K562 (cell line): Measurements from ENCODE around the gene RUVBL2. TPM values are rescaled to one million over a fixed set of nuclear protein-coding genes. Genes with fewer than 3 reads are reported as not detected.

ENCODE experiments used
- ATF3 ChIP-seq, 2 experiments: fragments of 450-650 bp in 1 of 2; sonication (generic) in 1 of 2; formaldehyde crosslinking in 1 of 2; IDR thresholded peaks in 1 of 2; conservative IDR thresholded peaks in 1 of 2; 2 replicates each; pipeline versions ENCODE4 v1.6.1 to v1.8.1; 2016 to 2023; ENCODE audit warnings: mild to moderate bottlenecking in 2 of 2, moderate library complexity in 2 of 2, inconsistent platforms in 1 of 2, missing genetic modification reagents in 1 of 2
- BDP1 ChIP-seq: IDR thresholded peaks from 3 replicates; pipeline ENCODE4 v1.6.1; 2011; ENCODE audit not compliant: insufficient read length, insufficient read depth
- BMI1 ChIP-seq: fragments of 150-350 bp; IDR thresholded peaks from 2 replicates; pipeline ENCODE4 v1.6.1; 2014; ENCODE audit warnings: low read length
- E4F1 ChIP-seq: fragments of 250-450 bp; sonication (Bioruptor Pico); IDR thresholded peaks from 2 replicates; pipeline ENCODE4 v1.5.0; 2021; ENCODE audit warnings: mild to moderate bottlenecking, borderline replicate concordance
- EGR1 ChIP-seq: fragments of 450-650 bp; conservative IDR thresholded peaks from 2 replicates; pipeline ENCODE4 v1.6.1; 2017; ENCODE audit warnings: mild to moderate bottlenecking
- ERF ChIP-seq: fragments of 450-650 bp; formaldehyde crosslinking; IDR thresholded peaks from 2 replicates; pipeline ENCODE4 v1.4.0; 2020; ENCODE audit warnings: mild to moderate bottlenecking, mixed read lengths
- GTF2A2 ChIP-seq: IDR thresholded peaks from 2 replicates; pipeline ENCODE4 v1.6.1; 2016; ENCODE audit warnings: mild to moderate bottlenecking, missing genetic modification characterization, missing compliant biosample characterization
- KDM5B ChIP-seq: fragments of 200-600 bp; sonication (generic); IDR thresholded peaks from 2 replicates; pipeline ENCODE4 v1.6.1; 2012; ENCODE audit warnings: low read depth, mild to moderate bottlenecking, moderate library complexity, low read length, control low read depth, inconsistent platforms; ENCODE audit not compliant: insufficient replicate concordance
- MAZ ChIP-seq, 2 experiments: fragments of 450-650 bp in 1 of 2; sonication (generic) in 1 of 2; formaldehyde crosslinking; IDR thresholded peaks in 1 of 2; conservative IDR thresholded peaks in 1 of 2; 2 replicates each; pipeline versions ENCODE4 v1.4.0 to v1.5.0; 2020; ENCODE audit warnings: mild to moderate bottlenecking in 1 of 2, missing genetic modification reagents in 1 of 2
- NFYB ChIP-seq: IDR thresholded peaks from 2 replicates; pipeline ENCODE4 v1.6.1; 2011; ENCODE audit warnings: mild to moderate bottlenecking, moderate library complexity; ENCODE audit not compliant: insufficient read length; ENCODE audit errors: extremely low read depth
- NRF1 ChIP-seq, 2 experiments: fragments of 450-650 bp; IDR thresholded peaks in 1 of 2; conservative IDR thresholded peaks in 1 of 2; 2 replicates each; pipeline ENCODE4 v1.6.1; 2014; ENCODE audit warnings: mild to moderate bottlenecking in 2 of 2
- PBX2 ChIP-seq, 2 experiments: IDR thresholded peaks in 1 of 2; conservative IDR thresholded peaks in 1 of 2; 2 replicates each; pipeline ENCODE4 v1.6.1; 2016; ENCODE audit warnings: low read depth in 2 of 2, mild to moderate bottlenecking in 1 of 2, missing compliant biosample characterization in 1 of 2, missing genetic modification characterization in 1 of 2, moderate library complexity in 1 of 2
- RAD51 ChIP-seq: fragments of 450-650 bp; IDR thresholded peaks from 2 replicates; pipeline ENCODE4 v1.7.1; 2016; ENCODE audit warnings: low read depth, mild to moderate bottlenecking, borderline replicate concordance
- SMARCB1 ChIP-seq: IDR thresholded peaks from 2 replicates; pipeline ENCODE4 v1.6.1; 2011; ENCODE audit warnings: improper control_type of control experiment, low read depth; ENCODE audit not compliant: insufficient read length
- ZNF57 ChIP-seq: fragments of 450-650 bp; formaldehyde crosslinking; IDR thresholded peaks from 2 replicates; pipeline ENCODE4 v1.4.0; 2020; ENCODE audit warnings: mild to moderate bottlenecking, moderate library complexity
- polyA plus RNA-seq, 8 experiments: library from polyadenylated mRNA; depleted of rRNA in 4 of 8; stranded (reverse) in 5 of 8; unstranded in 3 of 8; fragments of >200 nt; fragmentation: Nextera tagmentation in 2 of 8; fragmentation: Illumina TruSeq in 1 of 8; extraction: Ambion mirVana in 2 of 8; extraction: Trizol in 1 of 8; gene quantifications; 2 replicates each; pipeline versions ENCODE4 v1.2.1 to v1.2.3, GENCODE V29; 2011 to 2014; ENCODE audit warnings: inconsistent platforms in 1 of 8, missing spikeins in 1 of 8
- total RNA-seq, 7 experiments: library from RNA; depleted of rRNA in 6 of 7; stranded (reverse); fragments of >200 nt in 6 of 7; fragmentation: Illumina TruSeq in 2 of 7; extraction: Trizol in 2 of 7; gene quantifications; 2 replicates each; pipeline versions ENCODE4 v1.2.1 to v1.2.3, GENCODE V29; 2011 to 2021; ENCODE audit warnings: low replicate concordance in 1 of 7
- TF ChIP-seq, protein P1 (sequence below), 2 experiments: fragments of 150-350 bp in 1 of 2; IDR thresholded peaks; 2 replicates each; pipeline ENCODE4 v1.6.1; 2012 to 2016; ENCODE audit warnings: low read depth in 2 of 2, low read length in 2 of 2, mild to moderate bottlenecking in 1 of 2, moderate library complexity in 1 of 2

RUVBL2 gene
- total and polyA plus RNA-seq, 9 of the 15 experiments (the other 6 are each of a cell fraction or from before 2014, with no cell fraction given): 71.4 to 453 (median 237) TPM

GRCh38 chr19:48965040-48965805 lies 28.5 kb upstream of the RUVBL2 start, which contains the start of gene FTL (continued):
- TF ChIP-seq, protein P1, sequence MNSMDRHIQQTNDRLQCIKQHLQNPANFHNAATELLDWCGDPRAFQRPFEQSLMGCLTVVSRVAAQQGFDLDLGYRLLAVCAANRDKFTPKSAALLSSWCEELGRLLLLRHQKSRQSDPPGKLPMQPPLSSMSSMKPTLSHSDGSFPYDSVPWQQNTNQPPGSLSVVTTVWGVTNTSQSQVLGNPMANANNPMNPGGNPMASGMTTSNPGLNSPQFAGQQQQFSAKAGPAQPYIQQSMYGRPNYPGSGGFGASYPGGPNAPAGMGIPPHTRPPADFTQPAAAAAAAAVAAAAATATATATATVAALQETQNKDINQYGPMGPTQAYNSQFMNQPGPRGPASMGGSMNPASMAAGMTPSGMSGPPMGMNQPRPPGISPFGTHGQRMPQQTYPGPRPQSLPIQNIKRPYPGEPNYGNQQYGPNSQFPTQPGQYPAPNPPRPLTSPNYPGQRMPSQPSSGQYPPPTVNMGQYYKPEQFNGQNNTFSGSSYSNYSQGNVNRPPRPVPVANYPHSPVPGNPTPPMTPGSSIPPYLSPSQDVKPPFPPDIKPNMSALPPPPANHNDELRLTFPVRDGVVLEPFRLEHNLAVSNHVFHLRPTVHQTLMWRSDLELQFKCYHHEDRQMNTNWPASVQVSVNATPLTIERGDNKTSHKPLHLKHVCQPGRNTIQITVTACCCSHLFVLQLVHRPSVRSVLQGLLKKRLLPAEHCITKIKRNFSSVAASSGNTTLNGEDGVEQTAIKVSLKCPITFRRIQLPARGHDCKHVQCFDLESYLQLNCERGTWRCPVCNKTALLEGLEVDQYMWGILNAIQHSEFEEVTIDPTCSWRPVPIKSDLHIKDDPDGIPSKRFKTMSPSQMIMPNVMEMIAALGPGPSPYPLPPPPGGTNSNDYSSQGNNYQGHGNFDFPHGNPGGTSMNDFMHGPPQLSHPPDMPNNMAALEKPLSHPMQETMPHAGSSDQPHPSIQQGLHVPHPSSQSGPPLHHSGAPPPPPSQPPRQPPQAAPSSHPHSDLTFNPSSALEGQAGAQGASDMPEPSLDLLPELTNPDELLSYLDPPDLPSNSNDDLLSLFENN (IDR thresholded peaks at IDR 0.05; ENCODE audit: low read depth in 2 of 2, low read length in 2 of 2): peak in 1 of 2 experiments; percentile 92; a peak in 2 of 4 replicates
- no peak for TF ChIP-seq BDP1
- TF ChIP-seq ERF (CRISPR knock-in tag): peak; percentile 16; the same call in 1 of the 2 replicates
- TF ChIP-seq ZNF57 (CRISPR knock-in tag): no peak
- peak; percentile 91 for TF ChIP-seq NFYB
- peak; percentile 47; the same call in 1 of the 2 replicates for TF ChIP-seq RAD51
- no peak for TF ChIP-seq E4F1 (CRISPR knock-in tag)
- TF ChIP-seq PBX2 (CRISPR knock-in tag; IDR thresholded peaks at IDR 0.05; ENCODE audit: low read depth): no peak
- TF ChIP-seq PBX2 (tag; conservative IDR thresholded peaks at IDR 0.05; ENCODE audit: low read depth): no peak
- peak; percentile 99 for TF ChIP-seq KDM5B
- no peak for TF ChIP-seq EGR1
- no peak for TF ChIP-seq SMARCB1
- TF ChIP-seq MAZ (CRISPR knock-in tag; conservative IDR thresholded peaks at IDR 0.05 in 1 of 2, IDR thresholded peaks at IDR 0.05 in 1 of 2): peak; percentile 59 to 89; a peak in 2 of 4 replicates
- TF ChIP-seq ATF3 (IDR thresholded peaks at IDR 0.05): no peak
- TF ChIP-seq ATF3 (CRISPR knock-in tag; conservative IDR thresholded peaks at IDR 0.05): peak; percentile 93
- TF ChIP-seq NRF1 (conservative IDR thresholded peaks at IDR 0.05 in 1 of 2, IDR thresholded peaks at IDR 0.05 in 1 of 2): peak; percentile 73 to 78
- no peak for TF ChIP-seq BMI1
- peak; percentile 94 for TF ChIP-seq GTF2A2 (tag)
